GM18870 (cell line): Measurements from ENCODE around the gene ADAMTS8.

Experiments
- ATAC-seq: cut with Tn5 transposase; IDR thresholded peaks from one replicate; pipeline ENCODE4 v1.9.1; 2021; ENCODE audit warnings: moderate library complexity; ENCODE audit not compliant: unreplicated experiment

The ADAMTS8 gene

DNA sequence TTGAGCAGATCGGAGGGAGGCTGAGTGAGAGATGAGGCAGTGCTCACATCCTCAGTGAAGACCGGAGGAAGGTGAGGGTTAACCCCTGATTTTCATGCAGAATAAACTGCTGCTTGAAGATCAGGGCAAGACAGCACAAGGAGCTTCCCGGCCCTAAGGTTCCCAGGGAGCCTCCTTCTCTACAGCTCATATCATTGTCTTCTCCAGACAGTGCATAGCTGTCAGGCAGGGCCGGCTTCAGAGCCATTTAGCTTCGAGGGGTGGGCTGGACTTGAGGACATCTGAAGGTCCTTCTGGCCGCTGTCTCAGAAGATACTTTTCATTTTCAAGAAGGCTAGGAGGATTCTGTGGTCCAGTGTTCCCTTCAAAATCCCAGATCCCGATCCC lies 7.2 kb downstream of the ADAMTS8 start:
- no peak for ATAC-seq

DNA sequence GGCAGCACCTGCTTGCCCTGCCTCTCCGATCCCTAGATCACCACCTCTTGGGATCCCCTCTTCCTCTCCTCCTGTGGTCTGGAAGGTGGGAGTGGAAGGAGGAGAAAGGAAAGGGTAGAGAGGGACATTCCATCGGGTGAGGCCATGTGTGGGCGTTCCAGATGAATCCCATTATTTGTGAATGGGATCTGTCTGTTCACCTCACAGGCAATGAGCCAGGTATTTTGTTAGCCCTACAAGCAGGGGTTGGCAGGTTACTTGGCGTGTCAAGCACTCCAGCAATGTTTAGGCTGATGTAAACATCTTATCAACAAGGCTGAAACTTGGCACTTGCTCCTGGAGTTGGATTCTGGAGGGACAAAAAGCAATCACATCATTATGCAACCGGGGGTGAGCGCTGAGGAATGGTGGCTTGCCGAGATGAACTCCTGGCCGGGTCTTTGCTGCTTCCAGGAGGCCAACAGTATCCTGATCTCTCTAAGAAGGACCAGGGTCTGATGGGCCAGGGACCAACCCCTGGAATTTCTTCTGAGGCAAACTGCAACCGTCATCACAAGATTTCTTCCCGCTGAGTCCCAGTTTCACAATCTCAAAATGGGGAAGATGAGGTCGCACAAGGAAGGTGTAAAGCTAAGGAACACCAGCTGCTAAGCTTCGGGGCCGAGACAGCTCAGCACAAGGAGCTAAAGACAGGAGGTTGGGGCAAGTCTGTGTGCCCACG lies 7.8 kb downstream of the ADAMTS8 start:
- no peak for ATAC-seq

DNA sequence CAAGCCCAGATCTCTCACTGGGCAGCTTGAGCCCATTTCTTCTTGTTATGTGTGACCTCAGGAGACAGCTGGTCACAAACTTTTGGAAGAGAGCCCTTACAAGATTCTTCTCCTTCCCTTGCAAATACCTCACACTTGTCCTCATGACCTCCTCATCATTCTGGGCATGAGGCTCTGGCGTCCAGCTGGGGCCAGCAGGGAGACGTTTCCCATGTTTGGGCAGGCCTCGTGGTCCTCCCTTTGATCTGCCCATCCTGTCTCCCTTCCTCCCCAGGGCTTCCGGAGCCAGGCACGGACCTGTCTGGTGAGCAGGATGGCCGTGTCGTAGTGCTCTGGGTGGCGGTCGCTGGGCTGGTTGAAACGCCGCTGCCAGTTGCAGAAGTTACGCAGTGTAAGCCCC lies 9.7 kb downstream of the ADAMTS8 start:
- ATAC-seq, result no peak

DNA sequence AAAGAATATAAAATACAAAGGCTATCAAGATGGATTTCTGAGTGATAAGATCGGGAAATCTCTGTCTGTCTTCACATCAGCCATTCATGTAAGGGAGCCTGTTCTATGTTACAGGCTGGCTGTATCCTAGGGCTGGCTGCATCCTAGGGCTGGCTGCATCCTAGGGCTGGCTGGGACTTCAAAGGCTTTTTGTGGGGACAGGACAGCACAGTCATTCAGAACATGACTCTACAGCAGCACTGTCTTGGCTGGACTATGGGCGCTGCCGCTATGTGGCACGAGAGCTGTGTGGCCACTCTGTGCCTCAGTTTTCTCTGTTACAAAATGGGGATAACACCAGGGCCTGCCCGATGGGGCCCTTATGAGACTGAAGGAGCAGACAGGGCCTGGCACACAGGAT lies 10.2 kb downstream of the ADAMTS8 start:
- no peak for ATAC-seq

DNA sequence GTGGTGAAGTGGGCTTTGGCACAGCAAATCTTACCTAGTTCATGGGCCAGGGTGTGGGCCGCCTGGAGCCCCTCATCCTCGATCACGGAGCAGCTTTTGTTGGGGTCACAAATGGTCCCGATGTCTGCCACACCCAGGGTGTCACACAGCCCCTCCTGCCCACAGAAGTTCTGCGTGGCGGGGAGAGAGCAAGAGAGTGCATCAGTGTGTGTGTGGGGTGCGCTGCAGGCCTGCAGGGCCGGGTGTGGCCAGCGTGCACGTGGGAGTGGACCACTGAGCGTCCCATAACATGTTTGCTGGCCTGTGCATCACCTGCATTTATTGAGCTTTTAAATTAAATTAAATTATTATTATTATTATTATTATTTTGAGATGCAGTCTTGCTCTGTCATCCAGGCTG lies 11.5 kb downstream of the ADAMTS8 start:
- ATAC-seq, result no peak

DNA sequence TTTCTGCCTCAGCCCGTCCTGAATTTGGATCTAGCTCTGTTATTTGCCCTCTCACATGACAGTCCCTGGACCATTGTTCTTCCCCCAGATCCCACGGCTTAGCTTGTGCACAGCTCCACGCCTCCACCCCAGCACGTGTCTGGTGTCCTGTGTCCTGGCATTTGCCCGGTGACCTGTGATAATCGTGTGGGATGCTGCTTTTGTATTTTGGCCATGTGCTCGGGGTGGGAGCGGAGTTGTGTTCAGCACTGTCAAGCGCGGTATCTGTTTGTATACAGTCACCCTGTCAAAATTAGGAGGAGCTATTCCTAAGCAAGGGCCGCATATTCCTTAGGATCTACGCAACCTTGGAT lies 11.9 kb downstream of the ADAMTS8 start:
- no peak for ATAC-seq

DNA sequence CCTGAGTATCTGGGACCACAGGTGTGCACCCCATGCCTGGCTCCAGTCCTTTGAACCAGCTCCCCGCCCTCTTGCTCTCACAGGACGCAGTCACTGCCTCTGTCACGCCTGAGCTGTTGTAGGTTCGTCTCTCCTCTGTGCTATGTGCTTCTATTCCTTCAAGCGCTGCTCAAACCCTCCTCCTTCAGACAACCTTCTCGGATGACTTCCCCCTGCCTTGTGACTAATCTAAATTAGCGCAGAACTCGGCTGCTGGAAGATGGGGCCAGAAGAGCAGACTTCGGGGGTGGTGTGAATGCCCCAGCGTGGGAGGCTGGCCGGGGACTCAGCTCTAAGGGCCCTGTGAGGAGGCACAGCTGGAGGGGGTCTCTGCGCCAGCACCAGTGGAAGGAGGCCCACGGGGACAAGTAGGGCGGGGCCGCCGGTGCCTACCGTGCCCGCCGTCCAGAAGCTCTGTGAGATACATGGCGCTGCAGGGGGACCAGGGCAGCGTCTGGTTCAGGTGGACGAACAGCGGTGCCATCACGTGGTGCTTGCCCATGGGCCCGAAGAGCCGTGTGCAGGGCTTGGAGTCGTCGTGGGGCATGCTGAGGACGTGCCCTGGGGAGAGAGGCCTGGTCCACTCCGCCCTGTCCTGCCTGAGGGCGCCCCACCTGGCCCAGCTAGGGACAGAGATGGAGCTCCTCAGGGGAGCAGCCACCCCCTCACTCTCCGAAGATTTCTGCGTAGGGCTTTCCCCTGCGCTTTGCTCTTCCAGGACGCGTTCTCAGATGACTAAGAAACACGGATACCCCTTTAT lies 12.5 kb downstream of the ADAMTS8 start:
- ATAC-seq, result no peak

DNA sequence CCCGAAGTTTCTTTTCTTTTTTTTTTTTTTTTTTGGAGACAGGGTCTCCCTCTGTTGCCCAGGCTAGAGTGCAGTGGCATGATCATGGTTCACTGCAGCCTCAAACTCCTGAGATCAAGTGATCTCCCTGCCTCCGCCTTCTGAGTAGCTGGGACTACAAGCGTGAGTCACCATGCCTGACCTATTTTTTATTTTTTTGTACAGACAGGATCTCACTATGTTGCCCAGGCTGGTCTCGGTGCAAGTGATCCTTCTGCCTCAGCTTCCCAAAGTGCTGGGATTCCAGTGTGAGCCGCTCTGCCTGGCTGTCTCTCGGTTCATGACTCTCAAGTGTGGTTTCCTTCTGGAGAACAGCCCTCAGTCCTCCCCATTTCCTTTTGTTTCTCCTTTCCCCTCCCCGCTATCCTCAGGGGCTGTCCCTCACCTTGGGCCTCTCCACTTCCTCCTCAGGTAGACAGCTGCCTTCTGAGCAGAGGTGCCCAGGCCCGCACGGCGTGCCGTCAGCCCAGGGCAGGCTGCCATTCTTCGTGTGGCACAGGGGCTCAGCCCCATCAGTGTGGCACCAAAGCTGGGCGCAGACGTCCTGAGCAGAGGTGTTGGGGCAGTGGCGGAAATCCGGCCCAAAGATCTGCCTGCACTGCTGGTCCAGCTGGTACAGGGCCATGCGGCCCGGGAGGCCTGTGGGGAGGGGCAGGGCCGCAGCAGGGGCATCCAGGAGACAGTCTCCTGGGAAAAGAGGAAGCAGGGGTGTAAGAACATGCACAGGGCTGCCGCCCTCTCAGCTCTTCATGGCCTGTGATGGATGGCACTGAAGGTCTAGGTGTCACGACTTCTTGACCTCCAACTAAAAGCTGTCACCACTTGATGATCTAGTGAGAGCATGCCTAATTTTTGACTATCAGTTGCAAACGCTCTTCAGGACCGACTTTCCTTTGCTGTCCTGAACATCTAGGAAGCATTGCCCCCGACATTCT lies 14.0 kb downstream of the ADAMTS8 start:
- no peak for ATAC-seq

DNA sequence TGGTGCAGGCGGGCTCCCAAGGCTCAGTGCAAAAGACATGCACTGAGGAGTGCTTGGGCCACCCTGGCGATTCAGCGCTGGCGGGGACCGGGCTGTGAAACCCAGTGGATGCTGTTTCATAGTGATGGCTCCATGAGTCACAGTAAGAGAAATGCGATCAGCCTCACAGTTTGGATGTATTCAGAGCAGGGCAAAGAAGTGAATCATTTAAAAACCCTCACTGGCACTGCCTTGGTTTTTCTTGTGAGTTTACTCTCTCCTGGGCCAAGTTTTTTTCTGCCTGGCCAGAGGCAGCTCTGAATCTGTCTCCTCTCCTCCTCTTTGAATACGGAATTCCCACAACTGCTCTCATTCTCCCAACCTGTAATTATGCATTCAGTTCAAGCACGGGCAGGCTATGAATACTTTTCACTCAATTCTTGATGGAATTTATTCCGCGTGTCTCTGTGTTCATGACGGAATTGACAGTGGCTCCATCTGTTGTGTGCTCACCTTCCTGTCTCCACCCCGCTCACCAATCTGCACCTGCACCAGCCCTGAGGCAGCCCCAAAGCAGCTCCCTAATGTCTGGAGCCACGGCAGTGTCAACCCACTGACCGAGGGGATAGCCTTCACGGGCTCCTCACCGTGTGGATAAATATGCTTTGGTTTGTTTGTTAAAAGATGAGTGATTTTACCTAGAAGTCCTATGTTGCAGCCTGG lies 14.9 kb downstream of the ADAMTS8 start:
- ATAC-seq, result no peak

DNA sequence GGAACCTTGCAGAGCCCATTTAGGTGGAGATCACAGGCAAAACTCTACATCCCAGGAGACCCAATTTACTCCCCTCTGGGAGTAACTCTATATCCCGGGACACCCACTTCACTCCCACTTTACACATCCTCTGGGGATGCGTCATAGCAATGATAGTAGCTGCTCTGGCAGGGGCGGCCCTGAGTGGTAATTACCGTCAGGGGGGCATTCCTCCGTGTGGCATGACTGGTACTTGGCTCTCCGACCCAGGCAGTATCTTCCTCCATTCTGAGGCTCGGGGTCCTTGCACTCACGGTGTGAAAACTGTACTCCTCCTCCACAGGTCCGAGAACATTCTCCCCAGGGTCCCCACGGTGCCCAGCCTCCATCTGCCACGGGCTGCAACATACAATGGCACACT lies 17.2 kb downstream of the ADAMTS8 start:
- no peak for ATAC-seq

DNA sequence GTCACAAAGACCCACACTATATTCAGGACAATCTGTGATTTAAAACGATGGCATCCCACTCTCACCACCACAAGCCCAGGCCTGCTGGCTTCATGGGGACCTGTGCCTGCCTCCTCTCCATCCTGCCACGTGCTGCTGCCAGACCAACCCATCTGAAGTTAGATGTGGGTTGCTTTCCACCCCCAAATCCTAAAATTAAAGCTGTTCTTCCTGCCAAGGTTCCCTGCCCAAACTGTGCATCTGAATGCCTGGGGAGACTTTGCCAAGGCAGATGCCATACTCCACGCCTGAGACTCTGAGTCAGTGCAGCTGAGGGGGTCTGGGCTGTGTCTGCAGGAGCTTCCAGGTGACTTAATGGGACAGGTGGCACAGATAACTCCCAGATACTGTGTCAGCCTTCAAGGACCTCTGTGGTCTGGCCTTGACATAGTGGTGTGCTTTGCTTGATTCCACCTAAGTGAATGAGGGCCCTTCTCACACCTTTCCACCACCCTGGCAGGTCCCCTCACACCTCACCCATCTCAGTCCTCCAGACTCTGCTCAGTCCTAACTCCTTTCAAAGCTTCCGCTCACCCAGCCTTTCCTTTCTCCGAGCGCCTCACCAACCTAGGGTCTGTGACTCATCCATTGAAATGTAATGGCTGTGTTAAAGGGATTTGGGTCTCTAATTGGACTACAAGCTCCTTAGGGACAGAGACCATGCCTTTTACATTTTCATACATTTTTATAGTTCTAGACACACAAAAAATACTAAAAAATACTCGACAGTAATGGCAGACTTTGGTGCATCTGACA lies 18.6 kb downstream of the ADAMTS8 start:
- no peak for ATAC-seq

DNA sequence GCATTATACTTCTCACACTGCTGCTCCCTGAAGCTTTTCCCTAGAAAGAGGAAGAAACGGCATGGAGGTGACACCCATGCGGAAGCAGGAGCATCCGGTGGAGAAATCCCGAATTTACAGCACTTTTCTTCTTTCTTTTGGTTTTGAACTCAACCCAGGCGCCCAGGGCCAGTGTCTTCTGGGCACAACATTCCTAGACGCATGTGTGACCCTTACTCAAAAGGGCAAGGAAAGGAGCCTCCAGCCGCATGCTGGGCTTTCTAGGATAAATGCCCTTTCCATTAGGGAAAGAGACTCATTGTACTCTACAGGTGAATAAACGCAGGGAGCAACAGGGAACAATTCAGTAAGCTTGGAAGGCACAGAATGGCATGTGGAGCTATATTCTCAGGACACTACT lies 19.5 kb downstream of the ADAMTS8 start:
- no peak for ATAC-seq

DNA sequence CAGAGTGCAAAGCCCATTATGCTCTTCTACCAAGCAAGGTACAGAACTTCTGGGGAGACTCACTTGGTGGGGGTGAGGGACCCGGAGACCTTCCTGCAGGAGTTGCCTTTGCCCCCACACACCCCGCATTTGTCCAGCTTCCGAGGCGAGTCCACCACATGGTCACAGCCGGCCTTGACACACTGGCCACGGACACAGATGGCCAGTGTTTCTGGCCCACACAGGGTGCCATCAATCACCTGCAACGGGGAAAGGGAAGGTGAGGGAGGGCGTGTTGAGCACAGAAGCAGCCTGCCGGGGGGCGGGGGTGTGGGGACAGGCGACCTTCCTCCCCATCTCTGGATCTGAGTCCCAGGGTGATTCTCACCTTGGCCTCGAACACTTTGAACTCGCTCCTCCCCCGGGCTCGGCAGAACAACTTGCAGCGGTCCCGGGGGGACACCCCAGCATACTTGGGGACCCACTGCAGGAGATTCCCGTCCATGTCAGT lies 20.0 kb downstream of the ADAMTS8 start:
- no peak for ATAC-seq

DNA sequence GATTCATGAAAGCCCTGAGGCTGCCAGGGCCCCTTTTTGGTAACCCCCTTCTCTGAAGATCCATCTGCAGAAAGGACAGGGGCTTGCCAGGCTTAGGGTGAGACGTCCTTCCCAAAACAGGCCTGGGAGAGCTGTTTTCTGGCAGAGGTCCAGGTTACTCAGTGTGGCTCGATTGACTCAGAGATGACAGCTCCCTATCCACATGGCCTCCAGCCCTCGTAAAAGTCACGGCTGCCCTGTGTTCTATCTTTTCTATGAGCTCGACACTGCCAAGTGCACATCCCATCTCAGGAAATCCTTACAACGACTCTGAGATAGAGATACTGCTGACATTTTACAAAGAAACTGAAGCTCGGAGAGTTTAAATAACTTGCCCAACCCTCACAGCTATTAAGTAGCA lies 20.4 kb downstream of the ADAMTS8 start:
- ATAC-seq, result no peak

DNA sequence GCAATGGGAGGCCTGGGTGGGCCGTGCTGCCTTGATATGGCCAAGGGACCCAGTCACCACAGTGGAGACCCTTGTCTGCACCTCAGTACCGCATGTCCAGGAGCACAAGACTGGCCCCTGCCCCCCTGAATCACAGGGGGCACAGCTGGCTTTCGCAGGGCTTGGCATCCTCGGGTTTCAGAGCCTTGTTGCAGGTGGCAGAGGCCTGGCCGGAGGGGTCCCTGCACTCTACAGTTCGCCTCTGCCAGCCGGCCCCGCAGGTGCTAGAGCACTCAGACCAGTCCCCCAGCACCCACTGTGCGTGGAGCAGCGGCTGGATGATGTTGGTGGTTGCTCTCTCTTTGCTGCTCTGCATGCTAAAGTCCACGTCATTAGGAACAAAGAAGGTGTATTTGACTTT lies 23.0 kb downstream of the ADAMTS8 start:
- no peak for ATAC-seq

DNA sequence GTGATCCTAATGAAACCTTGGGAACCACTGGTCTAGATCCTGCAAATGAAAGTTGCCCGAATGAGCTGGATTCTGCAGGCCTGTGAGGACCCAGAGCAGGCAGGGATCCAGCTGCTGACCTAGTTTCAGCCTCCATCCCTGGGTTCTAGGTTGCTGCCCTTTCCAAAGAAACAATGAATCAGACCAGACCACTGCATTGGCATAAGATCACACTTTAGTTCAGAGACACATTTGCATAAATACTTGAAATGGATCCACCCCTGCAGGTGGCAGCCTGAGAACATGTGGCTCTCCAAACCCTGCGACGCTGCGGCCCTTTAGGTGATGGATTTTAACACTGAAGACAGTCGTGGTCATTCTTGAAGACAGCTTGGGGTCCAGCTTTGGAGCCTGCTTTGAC lies 23.7 kb downstream of the ADAMTS8 start:
- ATAC-seq, result no peak

DNA sequence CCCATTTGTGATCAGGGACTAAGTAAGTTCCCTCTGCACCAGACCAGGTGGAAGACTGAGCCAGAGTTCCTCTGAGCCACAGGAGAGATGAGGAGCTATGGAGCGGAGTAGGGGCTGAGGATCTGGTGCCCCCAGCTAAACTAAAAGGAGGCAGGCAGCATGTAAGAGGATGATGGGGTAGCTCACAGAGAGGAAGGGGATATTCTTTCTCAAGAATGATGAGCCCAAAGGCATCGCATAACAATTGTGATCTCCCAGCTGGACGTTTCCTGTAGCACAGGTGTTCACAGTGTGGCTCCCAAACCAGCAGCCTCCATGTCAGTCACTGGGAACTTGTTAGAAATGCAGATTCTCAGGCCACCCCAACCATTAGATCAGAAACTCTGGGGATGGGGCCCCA lies 24.4 kb downstream of the ADAMTS8 start:
- ATAC-seq, result no peak

DNA sequence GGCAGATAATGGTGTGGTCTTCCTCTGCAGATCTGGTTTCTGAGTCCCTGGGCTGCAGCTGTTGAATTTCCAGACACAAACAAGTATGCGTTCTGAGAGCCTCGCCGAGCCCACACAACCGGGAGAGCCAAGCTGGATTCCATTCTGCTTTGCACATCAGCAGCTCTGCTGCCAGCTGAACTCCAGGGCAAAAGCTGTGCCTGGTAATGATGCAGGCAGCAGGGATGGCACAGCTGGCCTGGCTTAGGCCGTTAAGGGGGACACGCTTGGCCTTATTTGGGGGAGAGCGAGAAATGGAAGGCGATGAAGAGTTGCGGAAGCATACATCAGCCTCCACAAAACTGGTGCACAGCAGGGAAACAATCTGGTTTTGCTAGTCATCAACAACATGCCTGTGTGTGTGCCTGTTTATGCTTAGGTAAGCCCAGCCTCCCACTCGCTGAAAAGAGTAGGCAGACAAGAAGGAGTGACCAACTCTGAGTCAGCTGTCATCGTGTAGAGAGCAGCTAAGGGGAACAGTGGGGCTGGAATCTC lies 25.1 kb downstream of the ADAMTS8 start:
- no peak for ATAC-seq

DNA sequence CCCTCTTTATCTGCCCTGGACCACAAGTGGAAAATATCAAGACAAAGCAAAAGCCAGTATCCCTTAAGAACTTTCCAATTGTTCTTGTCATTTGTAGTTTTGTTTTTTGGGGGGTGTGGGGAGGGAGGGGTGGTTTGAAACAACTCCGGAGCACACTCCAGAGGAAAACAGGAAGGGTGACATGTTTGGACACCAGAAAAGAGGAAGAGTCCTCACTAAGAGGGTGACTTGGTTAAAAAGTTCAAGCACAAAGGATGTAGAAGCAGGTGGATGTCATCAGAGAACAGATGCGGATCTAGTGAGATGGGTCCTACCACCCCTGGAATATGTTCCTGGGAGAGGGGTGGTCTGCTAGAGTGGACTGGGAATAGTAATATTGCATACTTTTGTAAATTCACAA lies 25.8 kb downstream of the ADAMTS8 start:
- ATAC-seq, result no peak
